GM20431 (cell line): ENCODE data around the gene TSEN54.

ENCODE experiments used
- in situ Hi-C: fragments of 300-500 bp; cut with MseI, MboI; formaldehyde crosslinking; loops from one replicate; pipeline ENCODE4 v1.15.0; 2020; ENCODE audit warnings: low sequenced_read_pairs; ENCODE audit not compliant: unreplicated experiment

TSEN54 gene

DNA sequence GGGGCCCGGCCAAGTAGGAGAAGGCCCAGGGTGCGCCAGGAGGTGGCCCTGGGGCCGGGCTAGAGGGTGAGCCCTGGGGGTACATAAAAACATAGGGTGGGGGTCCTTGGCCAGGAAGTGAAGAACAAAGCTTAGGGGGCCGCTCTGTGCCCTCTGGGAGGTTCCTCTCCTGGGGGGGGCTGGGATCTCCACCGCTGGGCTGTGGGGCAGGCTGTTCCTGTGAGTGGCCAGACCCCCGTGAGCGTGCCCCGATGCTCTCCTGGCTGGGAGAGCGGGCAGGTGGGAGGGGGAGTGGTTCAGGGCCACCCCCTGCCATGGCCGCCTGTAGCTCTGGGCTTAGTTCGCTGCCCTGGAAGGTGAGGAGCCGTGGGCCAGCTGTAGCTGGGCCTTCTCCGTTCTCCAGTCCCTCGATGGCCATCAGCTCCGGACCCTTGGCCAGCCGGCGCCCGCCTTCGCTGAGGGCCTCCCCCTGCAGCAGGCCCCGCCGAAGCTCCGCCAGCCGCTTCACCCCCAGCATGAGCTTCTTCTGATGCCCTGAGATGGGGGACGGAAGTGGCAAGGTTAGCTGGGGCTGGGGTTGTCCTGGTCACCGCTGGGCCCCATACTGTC lies 13.5 kb upstream of the TSEN54 start:
- in situ Hi-C loops, result loop anchor here (25.0 kb wide), 1 partner anchor 91 kb away; the partner anchor contains the start of gene GRB2

GRCh38 chr17:75503337-75503950 lies 12.9 kb upstream of the TSEN54 start:
- in situ Hi-C loops, result loop anchor here (25.0 kb wide), 1 partner anchor 91 kb away; the partner anchor contains the start of gene GRB2

DNA sequence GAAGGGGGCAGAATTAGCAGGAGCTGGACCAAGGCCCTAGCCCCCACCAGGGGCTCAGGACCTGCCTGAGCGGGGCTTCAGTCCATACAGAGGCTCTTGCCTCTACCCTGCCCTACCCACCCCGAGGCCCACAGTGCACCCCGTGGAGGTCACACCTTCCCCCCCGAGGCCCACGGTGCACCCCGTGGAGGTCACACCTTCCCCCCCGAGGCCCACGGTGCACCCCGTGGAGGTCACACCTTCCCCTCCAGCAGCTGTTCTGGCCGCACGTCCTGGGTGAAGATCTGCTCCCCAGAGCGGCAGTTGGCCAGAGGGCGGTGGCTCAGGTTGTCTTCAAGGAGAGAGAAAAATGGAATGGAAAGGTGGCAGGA lies 12.4 kb upstream of the TSEN54 start:
- in situ Hi-C loops, result loop anchor here (25.0 kb wide), 1 partner anchor 92 kb away; the partner anchor contains the start of gene GRB2

- in situ Hi-C loops, result loop anchor here (25.0 kb wide), 1 partner anchor 92 kb away; the partner anchor contains the start of gene GRB2
Observed at GRCh38 chr17:75504347-75505151, 11.8 kb upstream of the TSEN54 start.

DNA sequence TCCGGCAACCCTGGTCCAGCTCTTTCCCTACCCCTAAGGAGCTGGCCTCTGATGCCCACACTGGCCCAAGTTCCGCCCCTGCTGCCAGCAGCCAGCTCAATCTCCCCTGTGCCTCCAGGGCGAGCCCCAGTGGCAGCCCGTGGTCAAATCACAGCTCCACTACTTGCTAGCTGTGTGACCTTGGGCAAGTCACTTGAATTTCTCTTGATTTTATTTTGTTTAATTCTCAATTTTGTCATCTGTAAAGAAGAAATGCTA lies 11.2 kb upstream of the TSEN54 start:
- in situ Hi-C loops, result loop anchor here (25.0 kb wide), 1 partner anchor 93 kb away; the partner anchor contains the start of gene GRB2

- in situ Hi-C loops, result loop anchor here (25.0 kb wide), 1 partner anchor 93 kb away; the partner anchor contains the start of gene GRB2
Observed at GRCh38 chr17:75505640-75506039, 10.7 kb upstream of the TSEN54 start.

- in situ Hi-C loops, result loop anchor here (25.0 kb wide), 1 partner anchor 94 kb away; the partner anchor contains the start of gene GRB2
Observed at GRCh38 chr17:75506134-75506533, 10.2 kb upstream of the TSEN54 start.

DNA sequence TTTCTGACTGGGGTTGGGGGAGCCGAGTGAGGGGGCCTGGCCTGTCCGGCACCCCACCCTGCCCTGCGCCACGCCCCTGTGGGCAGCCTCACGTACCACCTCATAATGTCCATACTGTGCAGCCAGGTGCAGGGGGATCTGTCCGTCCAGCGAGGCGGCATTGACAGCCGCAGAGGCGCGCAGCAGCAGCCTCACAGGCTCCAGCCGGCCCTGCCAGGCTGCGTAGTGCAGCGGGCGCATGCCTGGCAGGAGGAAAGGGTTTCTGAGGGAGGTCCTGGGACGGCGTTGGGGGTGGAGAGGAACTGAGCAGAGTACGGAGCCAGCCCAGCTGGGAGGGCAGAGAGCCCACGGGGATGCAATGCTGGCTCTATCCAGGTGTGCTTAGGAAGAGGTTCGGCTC lies 9.4 kb upstream of the TSEN54 start:
- in situ Hi-C loops, result loop anchor here (25.0 kb wide), 1 partner anchor 95 kb away; the partner anchor contains the start of gene GRB2

- in situ Hi-C loops, result loop anchor here (25.0 kb wide), 1 partner anchor 96 kb away; the partner anchor contains the start of gene GRB2
Observed at GRCh38 chr17:75507733-75508719, 8.3 kb upstream of the TSEN54 start.

GRCh38 chr17:75508931-75509361 lies 7.4 kb upstream of the TSEN54 start:
- in situ Hi-C loops, result loop anchor here (25.0 kb wide), 1 partner anchor 97 kb away; the partner anchor contains the start of gene GRB2

GRCh38 chr17:75509528-75510258 lies 6.6 kb upstream of the TSEN54 start:
- in situ Hi-C loops, result loop anchor here (25.0 kb wide), 1 partner anchor 97 kb away; the partner anchor contains the start of gene GRB2

GRCh38 chr17:75511270-75511609 lies 5.1 kb upstream of the TSEN54 start:
- in situ Hi-C loops, result loop anchor here (25.0 kb wide), 1 partner anchor 99 kb away; the partner anchor contains the start of gene GRB2

DNA sequence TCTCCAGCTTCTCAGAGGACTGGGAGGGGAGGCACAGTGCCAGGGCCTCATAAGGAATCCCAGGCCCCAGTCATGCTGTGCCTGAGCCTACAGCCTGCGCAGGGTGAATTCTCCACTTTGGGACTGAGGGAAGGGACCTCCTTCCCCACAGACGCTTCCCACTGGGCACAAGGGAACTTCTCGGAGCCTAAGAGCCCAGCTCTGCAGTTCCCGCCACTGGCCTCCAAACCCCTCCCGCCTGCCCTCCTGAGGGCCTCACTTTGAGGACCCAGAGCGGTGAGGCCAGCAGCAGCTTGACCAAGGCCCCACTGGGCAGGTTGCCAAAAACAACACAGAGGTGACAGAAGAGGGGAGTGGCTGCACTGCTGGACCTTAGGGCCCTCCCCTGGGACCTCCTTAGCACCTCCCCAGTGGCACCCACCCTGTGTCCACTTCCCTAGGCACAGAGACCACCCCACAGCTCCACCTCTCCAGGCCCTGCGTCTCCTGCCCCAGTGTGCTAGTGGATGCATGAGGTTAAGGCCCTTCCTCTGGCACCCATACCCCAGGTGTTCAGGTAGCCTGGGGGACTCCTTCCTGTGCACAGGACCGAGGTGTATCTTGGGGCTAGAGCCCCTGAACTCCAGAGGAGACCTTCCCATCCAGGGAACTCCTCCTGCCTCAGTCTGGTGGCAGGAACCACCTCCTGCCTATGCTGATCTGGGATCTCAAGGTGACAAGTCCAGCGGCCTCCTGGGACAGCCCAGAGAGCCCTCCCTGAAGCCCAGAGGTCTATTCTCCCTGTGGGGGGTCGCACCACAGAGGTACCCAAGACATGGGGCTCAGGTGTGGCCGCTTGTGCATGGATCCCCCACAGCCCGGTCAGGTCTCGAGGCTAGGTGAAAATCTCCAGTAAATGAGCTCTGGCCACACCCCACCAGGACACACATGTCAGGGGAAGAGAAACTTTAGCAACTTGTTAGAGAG lies 4.4 kb upstream of the TSEN54 start:
- in situ Hi-C loops, result loop anchor here (25.0 kb wide), 1 partner anchor 100 kb away; the partner anchor contains the start of gene GRB2

DNA sequence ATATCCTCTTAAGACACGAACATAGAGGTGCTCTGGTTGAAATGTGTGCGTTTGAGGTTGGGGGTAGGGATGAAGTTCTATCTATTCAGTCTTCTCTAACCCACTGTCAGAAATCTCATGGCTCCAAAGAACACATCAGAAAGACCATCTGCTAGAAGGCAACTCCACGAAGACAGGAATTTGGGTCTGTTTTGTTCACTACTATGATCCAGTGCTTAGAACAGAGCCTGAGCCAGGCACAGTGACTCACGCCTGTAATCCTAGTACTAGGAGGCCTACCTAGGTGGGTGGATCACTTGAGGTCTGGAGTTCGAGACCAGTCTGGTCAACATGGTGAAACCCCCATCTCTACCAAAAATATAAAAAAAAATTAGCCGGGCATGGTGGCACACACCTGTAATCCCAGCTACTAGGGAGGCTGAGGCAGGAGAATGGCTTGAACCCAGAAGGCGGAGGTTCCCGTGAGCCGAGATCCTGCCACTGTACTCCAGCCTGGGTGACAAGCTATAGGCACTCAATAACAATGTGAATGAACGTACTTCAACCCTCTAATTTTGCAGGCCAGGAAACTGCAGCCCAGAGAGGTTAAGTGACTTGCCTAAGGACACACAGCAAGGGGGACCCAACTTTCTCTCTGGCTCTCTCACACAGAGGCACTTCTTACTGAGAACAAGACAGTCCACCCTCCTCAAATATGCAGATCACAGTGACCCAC lies 3.2 kb upstream of the TSEN54 start:
- in situ Hi-C loops, result loop anchor here (25.0 kb wide), 1 partner anchor 101 kb away; the partner anchor contains the start of gene GRB2

GRCh38 chr17:75513641-75514000 lies 2.7 kb upstream of the TSEN54 start:
- in situ Hi-C loops, result loop anchor here (25.0 kb wide), 1 partner anchor 101 kb away; the partner anchor contains the start of gene GRB2

DNA sequence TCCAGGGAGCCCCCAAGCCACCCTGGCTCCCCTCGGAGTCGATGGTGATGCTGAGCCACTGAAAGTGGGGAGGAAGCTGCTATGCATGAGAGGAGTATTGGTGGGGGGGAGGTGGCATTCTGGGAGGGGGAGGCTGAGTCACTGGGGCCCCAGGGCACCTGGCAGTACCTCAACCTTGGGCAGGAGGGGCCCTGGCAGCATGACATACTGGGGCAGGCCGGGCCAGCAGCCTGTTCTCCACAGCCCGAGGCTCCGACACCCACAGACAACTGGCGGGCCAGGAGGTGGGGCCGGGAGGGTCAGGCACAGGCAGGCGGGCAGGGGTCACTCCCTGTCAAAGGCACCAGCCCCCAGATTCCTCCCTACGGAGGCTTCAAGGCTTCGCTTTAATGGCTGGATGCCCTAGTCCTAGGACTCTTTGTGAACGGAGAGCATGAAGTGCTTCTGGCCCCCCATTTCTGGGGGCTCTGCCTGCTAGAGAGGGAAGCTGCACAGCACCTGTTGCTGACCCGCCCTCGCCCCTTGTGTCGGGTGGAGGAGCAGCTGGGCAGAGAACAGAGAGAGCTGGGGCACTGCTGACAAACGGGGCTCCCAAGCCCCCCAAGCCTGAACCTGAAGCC lies 1.9 kb upstream of the TSEN54 start:
- in situ Hi-C loops, result loop anchor here (25.0 kb wide), 1 partner anchor 102 kb away; the partner anchor contains the start of gene GRB2
